ENCODE data around the gene FASN. TPM values are rescaled to one million over a fixed set of nuclear protein-coding genes. Genes with fewer than 3 reads are reported as not detected.

Gene FASN
- total RNA-seq, 1 experiment from 2014 or later: 956 TPM

- Histone ChIP-seq H3K36me3 (ENCODE audit: control insufficient read depth, insufficient read depth, low read length) (no peaks in the 10 kb centered on the region; the same call in 1 of the 2 replicates), H3K9me3 (ENCODE audit: control insufficient read depth, insufficient read depth, low read depth, low read length) (no peaks in the 10 kb centered on the region), H3K4me3 (ENCODE audit: low read depth in 2 of 2, low read length in 2 of 2) (no peak overlapping the region), H3K27me3 (ENCODE audit: control insufficient read depth, insufficient read depth, low read length) (no peaks in the 10 kb centered on the region), H3K4me1 (ENCODE audit: control insufficient read depth, insufficient read depth, low read length) (peaks cover 7% of the 10 kb centered on the region; the same call in 1 of the 2 replicates), H3K27ac (ENCODE audit: low read length) (no peak overlapping the region)
- ATAC-seq: no peak
- no peak for DNase-seq (ENCODE audit: low read depth, low spot score)
- TF ChIP-seq, protein P1, sequence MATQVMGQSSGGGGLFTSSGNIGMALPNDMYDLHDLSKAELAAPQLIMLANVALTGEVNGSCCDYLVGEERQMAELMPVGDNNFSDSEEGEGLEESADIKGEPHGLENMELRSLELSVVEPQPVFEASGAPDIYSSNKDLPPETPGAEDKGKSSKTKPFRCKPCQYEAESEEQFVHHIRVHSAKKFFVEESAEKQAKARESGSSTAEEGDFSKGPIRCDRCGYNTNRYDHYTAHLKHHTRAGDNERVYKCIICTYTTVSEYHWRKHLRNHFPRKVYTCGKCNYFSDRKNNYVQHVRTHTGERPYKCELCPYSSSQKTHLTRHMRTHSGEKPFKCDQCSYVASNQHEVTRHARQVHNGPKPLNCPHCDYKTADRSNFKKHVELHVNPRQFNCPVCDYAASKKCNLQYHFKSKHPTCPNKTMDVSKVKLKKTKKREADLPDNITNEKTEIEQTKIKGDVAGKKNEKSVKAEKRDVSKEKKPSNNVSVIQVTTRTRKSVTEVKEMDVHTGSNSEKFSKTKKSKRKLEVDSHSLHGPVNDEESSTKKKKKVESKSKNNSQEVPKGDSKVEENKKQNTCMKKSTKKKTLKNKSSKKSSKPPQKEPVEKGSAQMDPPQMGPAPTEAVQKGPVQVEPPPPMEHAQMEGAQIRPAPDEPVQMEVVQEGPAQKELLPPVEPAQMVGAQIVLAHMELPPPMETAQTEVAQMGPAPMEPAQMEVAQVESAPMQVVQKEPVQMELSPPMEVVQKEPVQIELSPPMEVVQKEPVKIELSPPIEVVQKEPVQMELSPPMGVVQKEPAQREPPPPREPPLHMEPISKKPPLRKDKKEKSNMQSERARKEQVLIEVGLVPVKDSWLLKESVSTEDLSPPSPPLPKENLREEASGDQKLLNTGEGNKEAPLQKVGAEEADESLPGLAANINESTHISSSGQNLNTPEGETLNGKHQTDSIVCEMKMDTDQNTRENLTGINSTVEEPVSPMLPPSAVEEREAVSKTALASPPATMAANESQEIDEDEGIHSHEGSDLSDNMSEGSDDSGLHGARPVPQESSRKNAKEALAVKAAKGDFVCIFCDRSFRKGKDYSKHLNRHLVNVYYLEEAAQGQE (IDR thresholded peaks at IDR 0.05; ENCODE audit: insufficient read depth in 1 of 2, low read depth in 2 of 2, low read length in 1 of 2): no peak
- TF ChIP-seq CTCF (IDR thresholded peaks at IDR 0.05): no peak
- BruUV-seq (replicated peaks): no TSS peak
- in situ Hi-C loops (cut with HindIII; ENCODE audit: low pct_unique_long_range_greater_than_20kb, low sequenced_read_pairs) (no loop called here), intact Hi-C loops (cut with micrococcal nuclease; ENCODE audit: unreplicated experiment) (no loop called here)
- ChIA-PET POLR2A (no interaction called here), CTCF (no interaction called here)
These were observed 51.1 kb downstream of the FASN start for GRCh38 chr17:82046903-82047302.

GRCh38 chr17:82045936-82046484 is 52.0 kb downstream of the FASN start:
- in situ Hi-C loops (cut with HindIII; ENCODE audit: low pct_unique_long_range_greater_than_20kb, low sequenced_read_pairs) (no loop called here), intact Hi-C loops (cut with micrococcal nuclease; ENCODE audit: unreplicated experiment) (no loop called here)
- CTCF ChIA-PET: no interaction called here
- DNase-seq (ENCODE audit: low read depth, low spot score) (no peak), ATAC-seq (no peak)
- POLR2A ChIA-PET: no interaction called here
- H3K4me1 ChIP-seq (ENCODE audit: control insufficient read depth, insufficient read depth, low read length): peaks cover 7% of the 10 kb centered on the region; the same call in 1 of the 2 replicates
- H3K27ac ChIP-seq (ENCODE audit: low read length): no peak overlapping the region
- no peak overlapping the region for H3K4me3 ChIP-seq (ENCODE audit: low read depth in 2 of 2, low read length in 2 of 2)
- no peaks in the 10 kb centered on the region for H3K36me3 ChIP-seq (ENCODE audit: control insufficient read depth, insufficient read depth, low read length)
- TF ChIP-seq POLR2AphosphoS5 (IDR thresholded peaks at IDR 0.05; ENCODE audit: low read depth, low read length) (no peak), CTCF (IDR thresholded peaks at IDR 0.05) (no peak), SIN3A (IDR thresholded peaks at IDR 0.05; ENCODE audit: borderline replicate concordance, insufficient read depth, low read depth, low read length) (no peak), TCF7L2 (IDR thresholded peaks at IDR 0.05; ENCODE audit: low read depth, low read length) (no peak)
- TF ChIP-seq, protein P1 (IDR thresholded peaks at IDR 0.05; ENCODE audit: insufficient read depth in 1 of 2, low read depth in 2 of 2, low read length in 1 of 2): no peak
- H3K9me3 ChIP-seq (ENCODE audit: control insufficient read depth, insufficient read depth, low read depth, low read length): no peaks in the 10 kb centered on the region
- BruUV-seq (replicated peaks): no TSS peak
- no peaks in the 10 kb centered on the region for H3K27me3 ChIP-seq (ENCODE audit: control insufficient read depth, insufficient read depth, low read length)

All from Panc1 (cell line).